ENCODE results near the gene OARD1. TPM values are rescaled to one million over a fixed set of nuclear protein-coding genes. Genes with fewer than 3 reads are reported as not detected.

The OARD1 gene
- total and polyA plus RNA-seq, 2 donors (not counting 1 experiment from before 2014, with no cell fraction given): 9.6 to 52.5 TPM

DNA sequence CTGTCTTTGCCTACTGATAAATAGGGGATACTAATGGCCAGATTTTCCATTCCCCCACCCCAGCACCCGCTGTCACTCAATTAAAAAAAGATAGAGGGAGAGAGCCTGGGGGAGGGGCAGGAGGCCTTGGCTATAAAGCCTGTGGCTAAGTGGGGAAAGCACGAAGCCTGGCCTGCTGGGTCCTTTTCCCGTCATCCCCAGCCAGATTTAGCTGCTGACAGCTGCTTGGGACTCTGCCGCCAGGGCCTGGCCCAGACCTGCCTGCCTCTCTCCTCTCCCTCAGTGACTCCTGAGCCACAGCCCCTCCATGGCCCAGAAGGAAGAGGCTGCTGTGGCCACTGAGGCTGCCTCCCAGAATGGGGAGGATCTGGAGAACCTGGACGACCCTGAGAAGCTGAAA lies 19.1 kb downstream of the OARD1 start, which contains the start of gene APOBEC2:
Gene APOBEC2, plus strand, starts transcription at position 162 of the 400 bp plus-strand sequence. Its CDS starts 146 bp downstream, at position 308.
- H3K27me3 Mint-ChIP-seq: no peaks in the 10 kb centered on the region
- H3K9me3 ChIP-seq (ENCODE audit: control extremely low read depth in 1 of 3, control insufficient read depth in 2 of 3, insufficient read depth in 1 of 3, low read length in 2 of 3): no peaks in the 10 kb centered on the region
- H3K4me1 ChIP-seq (ENCODE audit: control insufficient read depth in 2 of 2, insufficient read depth in 2 of 2, low read length in 2 of 2): peaks cover 16 to 20% of the 10 kb centered on the region in 2 donors
- H3K36me3 ChIP-seq (replicated peaks in 1 of 2; ENCODE audit: control extremely low read depth in 1 of 2, control insufficient read depth in 1 of 2, extremely low read depth in 1 of 2, insufficient read depth in 2 of 2, low read length in 1 of 2): peaks cover 0 to 7% of the 10 kb centered on the region in 2 experiments
- H3K27me3 ChIP-seq (replicated peaks in 1 of 4; ENCODE audit: control extremely low read depth in 1 of 4, control insufficient read depth in 3 of 4, insufficient read depth in 4 of 4, low read length in 3 of 4): no peaks in the 10 kb centered on the region
- H3K9me3 Mint-ChIP-seq (ENCODE audit: insufficient read depth): no peaks in the 10 kb centered on the region
- H3K4me2 ChIP-seq (replicated peaks; ENCODE audit: low read depth, low read length, poor library complexity, severe bottlenecking): peak within 1 kb of the TSS; percentile 60
- peak within 1 kb of the TSS in 1 of 5 experiments; percentile 1 for H3K4me3 ChIP-seq (ENCODE audit: control extremely low read depth in 1 of 5, extremely low read depth in 1 of 5, insufficient read depth in 1 of 5, low read depth in 2 of 5, low read length in 4 of 5)
- intact Hi-C loops (cut with micrococcal nuclease): no loop called here
- H3K79me2 ChIP-seq (ENCODE audit: control insufficient read depth, insufficient read depth, low read length): no peaks in the 10 kb centered on the region
- 100% methylated on average over 4 of the region's 5 CpGs for WGBS (ENCODE audit: insufficient coverage)
- no peak for DNase-seq
- TF ChIP-seq EZH2 (IDR thresholded peaks at IDR 0.05; ENCODE audit: borderline replicate concordance, insufficient read depth, low read depth, low read length, poor library complexity, severe bottlenecking): no peak
- TF ChIP-seq, protein P1, sequence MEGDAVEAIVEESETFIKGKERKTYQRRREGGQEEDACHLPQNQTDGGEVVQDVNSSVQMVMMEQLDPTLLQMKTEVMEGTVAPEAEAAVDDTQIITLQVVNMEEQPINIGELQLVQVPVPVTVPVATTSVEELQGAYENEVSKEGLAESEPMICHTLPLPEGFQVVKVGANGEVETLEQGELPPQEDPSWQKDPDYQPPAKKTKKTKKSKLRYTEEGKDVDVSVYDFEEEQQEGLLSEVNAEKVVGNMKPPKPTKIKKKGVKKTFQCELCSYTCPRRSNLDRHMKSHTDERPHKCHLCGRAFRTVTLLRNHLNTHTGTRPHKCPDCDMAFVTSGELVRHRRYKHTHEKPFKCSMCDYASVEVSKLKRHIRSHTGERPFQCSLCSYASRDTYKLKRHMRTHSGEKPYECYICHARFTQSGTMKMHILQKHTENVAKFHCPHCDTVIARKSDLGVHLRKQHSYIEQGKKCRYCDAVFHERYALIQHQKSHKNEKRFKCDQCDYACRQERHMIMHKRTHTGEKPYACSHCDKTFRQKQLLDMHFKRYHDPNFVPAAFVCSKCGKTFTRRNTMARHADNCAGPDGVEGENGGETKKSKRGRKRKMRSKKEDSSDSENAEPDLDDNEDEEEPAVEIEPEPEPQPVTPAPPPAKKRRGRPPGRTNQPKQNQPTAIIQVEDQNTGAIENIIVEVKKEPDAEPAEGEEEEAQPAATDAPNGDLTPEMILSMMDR (IDR thresholded peaks at IDR 0.05): no peak
- peak within 1 kb of the TSS; percentile 68 for H3K27ac Mint-ChIP-seq
- H3K9ac ChIP-seq (ENCODE audit: low read length): peak within 1 kb of the TSS; percentile 27
- no peak for ATAC-seq (ENCODE audit: low read depth)
- no peaks in the 10 kb centered on the region for H4K20me1 ChIP-seq (ENCODE audit: control insufficient read depth, insufficient read depth, low read length, poor library complexity, severe bottlenecking)
- peak within 1 kb of the TSS; percentile 24 for H3K4me3 Mint-ChIP-seq
- H2AFZ ChIP-seq (ENCODE audit: insufficient read depth, low read depth, low read length, poor library complexity, severe bottlenecking): peak within 1 kb of the TSS; percentile 60
- peak within 1 kb of the TSS; percentile 35 to 67 for H3K27ac ChIP-seq (ENCODE audit: low read length in 2 of 2)
- H3K4me1 Mint-ChIP-seq: peaks cover 21% of the 10 kb centered on the region
- POLR2A ChIA-PET: no interaction called here
- CTCF ChIA-PET: interaction anchor here (2.2 to 5.2 kb wide), 2 partner anchors 14 to 15 kb away, joined by 8 to 25 read pairs; partner anchors contain the start of gene UNC5CL

DNA sequence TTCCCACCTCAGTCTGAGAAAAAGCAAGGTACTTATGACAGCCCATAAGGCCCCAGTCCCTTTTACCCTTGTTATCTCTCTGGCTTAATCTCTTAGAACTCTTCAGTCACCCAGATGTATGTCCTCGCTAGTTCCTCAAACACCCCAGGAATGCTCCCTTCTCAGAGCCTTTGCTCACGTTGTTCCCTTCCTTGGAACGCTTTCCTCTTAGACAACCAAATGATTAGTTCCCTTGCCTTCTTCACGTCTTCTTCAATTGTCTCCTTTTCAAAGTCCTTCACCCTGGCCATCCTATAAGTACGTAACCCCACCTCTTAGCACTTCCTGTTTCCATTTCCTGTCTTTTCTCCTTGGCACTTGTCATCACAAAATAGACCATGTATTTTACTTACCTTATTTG lies 20.3 kb downstream of the OARD1 start:
- CTCF ChIA-PET: interaction anchor here (2.2 kb wide), 1 partner anchor 12 kb away, joined by 8 read pairs; the partner anchor contains the start of gene UNC5CL

More for the DNA sequence above, 20.3 kb downstream of the OARD1 start:
- H3K27ac ChIP-seq (ENCODE audit: low read length in 2 of 2): peak overlapping the region; percentile 35 to 67
- H3K27me3 ChIP-seq (replicated peaks in 1 of 4; ENCODE audit: control extremely low read depth in 1 of 4, control insufficient read depth in 3 of 4, insufficient read depth in 4 of 4, low read length in 3 of 4): no peaks in the 10 kb centered on the region
- Mint-ChIP-seq H3K27me3 (no peaks in the 10 kb centered on the region), H3K27ac (peak overlapping the region; percentile 68), H3K9me3 (ENCODE audit: insufficient read depth) (no peaks in the 10 kb centered on the region), H3K4me1 (peaks cover 21% of the 10 kb centered on the region), H3K4me3 (peak overlapping the region; percentile 24)
- POLR2A ChIA-PET: no interaction called here
- H4K20me1 ChIP-seq (ENCODE audit: control insufficient read depth, insufficient read depth, low read length, poor library complexity, severe bottlenecking): no peaks in the 10 kb centered on the region
- peak overlapping the region; percentile 60 for H2AFZ ChIP-seq (ENCODE audit: insufficient read depth, low read depth, low read length, poor library complexity, severe bottlenecking)
- peak overlapping the region; percentile 27 for H3K9ac ChIP-seq (ENCODE audit: low read length)
- intact Hi-C loops (cut with micrococcal nuclease): no loop called here
- no peaks in the 10 kb centered on the region for H3K79me2 ChIP-seq (ENCODE audit: control insufficient read depth, insufficient read depth, low read length)
- peak; percentile 81 for ATAC-seq (ENCODE audit: low read depth)
- DNase-seq: peak; percentile 57
- WGBS (ENCODE audit: insufficient coverage): 53% methylated on average over 5 of the region's 5 CpGs
- no peak for TF ChIP-seq EZH2 (IDR thresholded peaks at IDR 0.05; ENCODE audit: borderline replicate concordance, insufficient read depth, low read depth, low read length, poor library complexity, severe bottlenecking)
- TF ChIP-seq, protein P1 (IDR thresholded peaks at IDR 0.05): no peak
- peaks cover 16 to 20% of the 10 kb centered on the region in 2 donors for H3K4me1 ChIP-seq (ENCODE audit: control insufficient read depth in 2 of 2, insufficient read depth in 2 of 2, low read length in 2 of 2)
- H3K4me3 ChIP-seq (ENCODE audit: control extremely low read depth in 1 of 5, extremely low read depth in 1 of 5, insufficient read depth in 1 of 5, low read depth in 2 of 5, low read length in 4 of 5): peak overlapping the region in 1 of 5 experiments; percentile 1
- H3K9me3 ChIP-seq (ENCODE audit: control extremely low read depth in 1 of 3, control insufficient read depth in 2 of 3, insufficient read depth in 1 of 3, low read length in 2 of 3): no peaks in the 10 kb centered on the region
- peaks cover 0 to 6% of the 10 kb centered on the region in 2 experiments for H3K36me3 ChIP-seq (replicated peaks in 1 of 2; ENCODE audit: control extremely low read depth in 1 of 2, control insufficient read depth in 1 of 2, extremely low read depth in 1 of 2, insufficient read depth in 2 of 2, low read length in 1 of 2)
- peak overlapping the region; percentile 60 for H3K4me2 ChIP-seq (replicated peaks; ENCODE audit: low read depth, low read length, poor library complexity, severe bottlenecking)

All from B cell (primary cell).